Measurements from ENCODE around the gene CRY1. TPM values are rescaled to one million over a fixed set of nuclear protein-coding genes. Genes with fewer than 3 reads are reported as not detected.

CRY1 gene
- total RNA-seq, 4 donors from 2014 or later = 23.7 to 51.2 (median 40.1) TPM

GRCh38 chr12:107127482-107128430 is 34.4 kb upstream of the CRY1 start:
- no peak for ATAC-seq
- 68 to 81% methylated on average over 5 to 6 of the region's 6 CpGs for WGBS, 2 donors (ENCODE audit: low coverage in 1 of 2)

DNA sequence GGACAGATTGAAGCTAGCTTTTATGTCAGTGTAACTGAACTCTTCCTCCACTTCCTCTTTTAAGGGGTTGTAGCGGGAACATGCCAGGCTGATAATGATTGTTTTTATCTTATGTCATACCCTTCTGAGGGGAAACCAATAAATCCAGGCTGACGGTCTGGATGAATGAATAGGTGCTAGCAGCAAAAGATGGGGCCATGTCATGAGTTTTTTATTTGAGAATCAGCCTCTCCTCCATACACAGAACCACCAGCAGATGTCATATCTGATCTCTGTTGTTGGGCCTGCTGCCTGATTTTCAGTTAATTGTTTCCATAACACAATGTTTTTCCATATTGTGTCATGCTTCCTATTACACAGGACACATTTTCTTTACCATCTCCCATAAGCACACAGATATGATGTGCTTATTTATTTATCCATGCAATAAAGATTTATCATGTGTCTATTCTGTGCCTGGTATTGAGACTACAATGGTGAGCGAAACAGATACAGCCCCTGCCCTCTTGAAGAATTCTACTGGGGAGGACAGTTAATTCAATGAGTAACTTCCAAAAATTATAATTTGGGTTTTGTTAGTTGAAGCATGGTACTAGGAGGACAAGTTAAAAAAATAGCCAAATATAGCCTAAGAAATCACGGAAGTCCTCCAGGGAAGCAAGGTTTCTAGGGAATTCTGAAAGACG is 33.6 kb upstream of the CRY1 start:
- Histone ChIP-seq H3K4me3 (no peak overlapping the region), H3K9me3 (no peaks in the 10 kb centered on the region), H3K36me3 (no peaks in the 10 kb centered on the region), H3K27me3 (peaks cover 21% of the 10 kb centered on the region), H3K4me1 (no peaks in the 10 kb centered on the region), H3K27ac (no peak overlapping the region)
- TF ChIP-seq POLR2A (IDR thresholded peaks at IDR 0.05) = no peak
- TF ChIP-seq CTCF (IDR thresholded peaks at IDR 0.05) = no peak
- no peak for TF ChIP-seq POLR2AphosphoS5 (IDR thresholded peaks at IDR 0.05)
- no peak for TF ChIP-seq EP300 (IDR thresholded peaks at IDR 0.05)
- no peak for ATAC-seq
- WGBS, 2 donors (ENCODE audit: low coverage in 1 of 2) = 74 to 79% methylated on average over 3 to 5 of the region's 5 CpGs

More at GRCh38 chr12:107127482-107128430, 34.4 kb upstream of the CRY1 start:
- no peak for TF ChIP-seq POLR2AphosphoS5 (IDR thresholded peaks at IDR 0.05)
- no peak for TF ChIP-seq EP300 (IDR thresholded peaks at IDR 0.05)
- TF ChIP-seq CTCF (IDR thresholded peaks at IDR 0.05) = no peak
- TF ChIP-seq POLR2A (IDR thresholded peaks at IDR 0.05) = no peak
- Histone ChIP-seq H3K27ac (no peak overlapping the region), H3K4me1 (no peaks in the 10 kb centered on the region), H3K36me3 (no peaks in the 10 kb centered on the region), H3K9me3 (no peaks in the 10 kb centered on the region), H3K4me3 (no peak overlapping the region), H3K27me3 (peaks cover 13% of the 10 kb centered on the region)

DNA sequence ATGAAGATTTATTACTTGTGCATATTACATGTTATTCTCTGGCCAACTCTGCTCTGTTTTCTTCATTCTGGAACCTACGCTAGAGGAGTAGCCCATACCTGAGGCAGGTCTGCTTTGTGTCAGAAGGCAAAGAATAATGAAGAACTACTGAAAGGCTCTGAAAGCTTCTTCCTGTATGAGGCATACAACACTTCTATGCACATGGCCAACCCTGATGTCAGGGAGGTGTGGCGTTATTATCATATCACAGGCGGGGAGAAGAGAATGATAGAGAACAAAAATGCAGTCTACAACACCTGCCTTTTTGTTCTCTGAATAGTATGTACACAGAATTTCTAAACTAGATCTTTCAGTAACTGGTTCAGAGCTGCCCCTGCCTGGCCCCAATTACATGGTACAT is 32.5 kb upstream of the CRY1 start:
- H3K4me1 ChIP-seq = no peaks in the 10 kb centered on the region
- H3K4me3 ChIP-seq = no peak overlapping the region
- H3K36me3 ChIP-seq = no peaks in the 10 kb centered on the region
- peaks cover 31% of the 10 kb centered on the region for H3K27me3 ChIP-seq
- WGBS, 2 donors (ENCODE audit: low coverage in 1 of 2) = 47 to 74% methylated on average over 2 to 3 of the region's 3 CpGs
- H3K27ac ChIP-seq = no peak overlapping the region
- no peak for TF ChIP-seq POLR2A (IDR thresholded peaks at IDR 0.05)
- TF ChIP-seq EP300 (IDR thresholded peaks at IDR 0.05) = no peak
- TF ChIP-seq POLR2AphosphoS5 (IDR thresholded peaks at IDR 0.05) = no peak
- no peak for TF ChIP-seq CTCF (IDR thresholded peaks at IDR 0.05)
- no peak for ATAC-seq
- no peaks in the 10 kb centered on the region for H3K9me3 ChIP-seq

GRCh38 chr12:107122452-107122958 is 29.2 kb upstream of the CRY1 start:
- Histone ChIP-seq H3K36me3 (no peaks in the 10 kb centered on the region), H3K27ac (no peak overlapping the region), H3K4me3 (no peak overlapping the region), H3K4me1 (no peaks in the 10 kb centered on the region), H3K9me3 (no peaks in the 10 kb centered on the region), H3K27me3 (peaks cover 31% of the 10 kb centered on the region)
- ATAC-seq = no peak
- TF ChIP-seq POLR2A (IDR thresholded peaks at IDR 0.05) = no peak
- no peak for TF ChIP-seq EP300 (IDR thresholded peaks at IDR 0.05)
- TF ChIP-seq CTCF (IDR thresholded peaks at IDR 0.05) = no peak
- no peak for TF ChIP-seq POLR2AphosphoS5 (IDR thresholded peaks at IDR 0.05)
- WGBS, 2 donors (ENCODE audit: low coverage in 1 of 2) = 38% methylated on average over 3 of the region's 3 CpGs; no CpG with 5 or more reads in 1 of the 2 donors
